Stimulated activated CD4-positive, alpha-beta T cell treated with anti-CD3 and anti-CD28 coated beads, Interleukin-1b, Interleukin-23, amount 100 ng/mL, for 24 hours (primary cell): Measurements from ENCODE around the gene CSF1R.

ENCODE experiments used
- DNase-seq, 4 experiments: peaks; one replicate each; pipeline ENCODE4 v3.0.0-alpha.2; 2020; ENCODE audit warnings: low read depth in 4 of 4, low spot score in 1 of 4

The CSF1R gene

DNA sequence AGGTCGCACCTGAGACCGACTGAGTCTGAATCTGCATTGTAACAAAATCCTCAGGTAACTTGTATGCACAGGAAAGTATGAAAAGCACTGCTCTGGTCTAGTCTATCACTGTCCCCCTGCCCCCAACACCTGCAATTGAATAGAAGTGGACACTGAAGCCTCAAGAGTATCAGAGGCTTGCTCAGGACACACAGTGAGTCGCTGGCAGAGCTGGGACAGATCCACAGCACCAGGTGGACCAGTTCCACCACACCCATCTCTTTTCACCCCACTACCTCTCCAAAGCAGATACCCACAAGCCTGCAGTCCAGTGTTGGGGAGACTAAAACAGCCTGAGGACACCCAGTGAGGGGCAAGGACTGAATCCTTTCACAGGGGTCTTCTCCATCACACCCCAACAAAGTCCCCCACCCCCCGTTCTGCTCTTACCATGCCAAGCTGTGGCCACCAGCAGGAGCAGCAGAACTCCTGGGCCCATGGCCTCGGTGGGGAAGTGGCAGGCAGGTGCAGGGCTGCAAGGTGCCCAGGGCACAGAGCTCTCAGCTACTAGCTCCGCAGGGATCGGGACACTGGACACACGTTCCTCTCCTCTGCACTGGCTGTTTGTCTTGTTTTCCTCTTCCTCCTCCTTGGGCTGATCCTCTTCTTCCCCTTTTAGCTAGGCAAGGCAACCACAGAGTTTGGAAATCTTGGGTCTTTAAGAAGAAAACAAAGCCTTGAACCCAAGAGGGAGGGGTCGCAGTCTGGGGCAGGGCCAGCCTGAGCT is at the start of gene CSF1R:
CSF1R (minus strand) TSS at position 605 of the 766 bp plus-strand sequence; CDS start at position 478, 127 bp downstream.
- no peak for DNase-seq

DNA sequence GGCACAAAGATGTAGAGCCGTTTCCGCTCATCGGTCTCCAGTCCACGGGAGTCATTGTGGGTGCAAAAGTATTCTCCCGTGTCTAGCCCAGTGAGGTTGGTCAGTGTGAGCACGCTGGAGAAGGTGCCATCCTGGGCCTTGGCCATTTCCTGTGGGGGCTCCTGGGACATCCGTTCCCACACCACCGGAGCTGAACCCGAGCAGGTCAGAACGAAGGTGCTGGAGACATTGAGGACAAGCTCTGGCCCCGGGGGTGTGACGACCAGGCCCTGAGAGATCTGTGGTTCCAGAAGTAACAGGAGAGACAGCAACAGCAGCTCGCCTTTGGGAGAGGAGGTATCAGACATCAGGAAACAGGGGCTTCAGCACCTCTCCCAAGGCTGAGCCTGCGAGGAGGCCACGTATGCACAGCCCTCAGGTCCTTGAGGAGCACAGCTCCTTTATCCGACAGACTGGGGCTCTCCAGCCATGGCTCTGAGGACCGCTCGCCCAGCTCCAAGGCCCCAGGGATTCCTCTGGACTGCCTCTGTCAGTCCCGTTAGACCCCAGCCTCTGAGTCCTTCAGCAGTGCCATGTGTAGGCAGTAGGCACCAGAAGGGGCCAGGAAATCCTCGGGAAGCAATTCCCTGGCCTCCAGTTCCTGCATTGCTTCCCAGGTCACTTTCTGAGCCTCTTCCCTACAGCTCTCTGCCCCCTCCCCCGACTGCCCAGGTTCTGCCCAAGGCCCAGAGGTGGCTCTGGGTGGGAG is 49.4 kb upstream of the CSF1R start:
- no peak for DNase-seq

DNA sequence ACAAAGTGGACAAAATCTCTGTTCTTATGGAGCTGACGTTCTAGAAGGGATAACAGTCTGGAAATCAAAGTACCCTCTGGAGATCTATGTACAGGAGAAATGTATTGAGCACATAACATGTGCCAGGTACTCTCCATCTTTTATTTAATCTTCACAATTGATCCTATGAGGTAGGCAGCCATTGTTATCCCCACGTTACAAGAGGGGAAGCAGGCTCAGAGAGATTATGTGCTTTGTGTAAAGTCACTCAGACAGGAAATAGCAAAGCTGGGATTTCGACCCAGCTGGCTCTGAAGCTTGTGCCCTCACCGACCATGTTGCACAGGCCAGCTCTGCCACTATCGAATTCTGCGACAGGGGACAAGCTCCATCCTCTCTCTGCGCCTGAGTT is 47.8 kb upstream of the CSF1R start:
- DNase-seq = no peak

DNA sequence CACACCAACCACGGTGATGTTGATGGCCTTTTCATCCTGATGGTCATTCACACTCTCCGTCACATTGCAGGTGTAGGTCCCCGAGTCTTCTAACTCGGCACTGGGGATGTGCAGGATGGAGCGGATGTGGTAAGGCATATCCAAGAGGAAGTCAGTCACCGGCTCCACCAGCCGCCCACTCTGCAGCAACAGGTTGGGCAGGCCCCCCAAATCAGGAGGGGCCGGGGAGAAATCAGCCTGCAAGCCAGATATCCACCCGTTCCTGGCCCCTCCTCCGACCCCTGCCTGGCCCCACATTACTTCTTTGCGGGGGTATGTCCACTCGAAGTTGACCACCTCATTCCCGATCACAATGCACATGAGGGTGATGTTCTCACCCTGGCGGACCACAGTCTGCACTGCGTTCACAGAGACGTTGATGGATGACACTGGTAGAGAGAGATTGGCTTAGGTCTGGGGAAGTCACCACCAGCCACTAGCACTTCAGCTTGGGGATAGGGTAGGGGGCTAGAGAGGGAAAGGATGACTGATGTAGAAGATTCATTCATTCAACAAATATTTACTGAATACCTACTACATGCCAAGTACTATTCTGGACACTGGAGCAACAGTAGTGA is 47.3 kb upstream of the CSF1R start:
- DNase-seq = no peak

DNA sequence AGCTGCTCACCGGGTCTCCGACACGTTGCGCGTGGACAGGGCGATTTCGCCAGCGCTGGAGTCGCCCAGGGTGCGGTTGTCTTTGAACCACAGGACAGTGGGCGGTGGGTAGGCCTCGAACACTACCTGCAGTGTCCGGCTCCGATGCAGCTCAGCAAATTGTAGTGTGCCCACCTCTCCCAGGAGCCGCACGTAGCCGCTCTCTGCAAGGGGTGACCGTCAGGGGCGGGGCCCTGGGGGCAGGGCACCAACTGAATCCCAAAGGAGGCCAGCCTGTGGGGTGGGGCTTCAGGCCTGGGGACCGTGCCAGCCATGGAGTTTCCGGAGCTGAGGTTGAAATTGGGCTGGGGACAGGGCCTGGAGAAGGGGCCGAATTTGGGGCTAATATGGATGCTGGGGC is 46.4 kb upstream of the CSF1R start:
- DNase-seq = no peak

DNA sequence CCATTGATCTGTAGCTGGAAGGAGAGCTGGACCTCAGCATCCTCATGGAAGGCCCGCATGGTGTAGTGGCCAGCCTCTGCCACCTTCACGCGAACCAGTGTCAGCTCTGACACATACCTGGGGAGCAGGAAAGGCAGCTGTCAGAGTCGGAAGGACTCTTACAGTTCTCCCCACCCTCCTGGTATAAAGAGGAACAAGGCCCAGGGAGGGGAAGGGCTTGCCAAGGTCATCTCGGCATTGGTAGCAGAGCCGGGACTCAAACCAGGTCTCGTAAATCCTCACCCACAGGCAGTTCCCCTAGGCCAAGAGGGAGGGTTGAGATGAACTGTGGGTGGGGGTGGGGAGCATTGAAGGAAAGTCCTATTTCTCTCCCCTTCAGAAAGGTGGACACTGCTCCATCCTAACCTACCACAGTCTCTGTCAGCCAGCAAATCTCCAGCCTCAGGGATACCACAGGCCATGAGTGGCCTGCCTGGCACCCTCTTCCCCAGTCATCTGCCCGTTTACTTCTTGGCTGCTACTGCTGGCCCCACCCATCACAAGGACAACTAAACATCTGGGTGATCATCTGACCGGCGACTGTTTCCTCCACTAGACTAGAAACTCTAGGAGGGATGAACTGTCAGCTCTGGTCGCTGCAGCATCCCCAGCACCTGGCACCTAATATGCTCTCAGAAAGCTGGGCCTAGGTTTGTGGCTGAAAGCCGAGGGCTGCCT is 45.8 kb upstream of the CSF1R start:
- no peak for DNase-seq

DNA sequence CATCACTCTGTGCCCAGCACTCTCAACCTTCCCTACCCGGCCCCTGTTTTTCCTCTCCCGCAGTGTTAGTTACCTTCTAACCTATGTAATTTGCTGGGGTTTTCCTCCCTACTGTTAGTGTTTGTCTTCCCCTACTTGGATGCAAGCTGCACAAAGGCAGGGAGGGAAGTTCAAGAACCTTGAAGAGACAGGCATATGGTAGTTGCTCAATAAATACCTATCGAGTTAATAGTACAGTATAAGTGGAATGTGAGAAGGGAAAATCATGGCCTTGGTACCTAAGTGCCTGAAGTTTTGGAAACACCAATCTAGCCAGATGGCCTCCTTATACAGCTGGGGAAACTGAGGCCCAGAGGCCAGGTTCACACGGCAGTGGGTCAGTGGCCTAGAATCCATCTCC is 45.1 kb upstream of the CSF1R start:
- DNase-seq = no peak

DNA sequence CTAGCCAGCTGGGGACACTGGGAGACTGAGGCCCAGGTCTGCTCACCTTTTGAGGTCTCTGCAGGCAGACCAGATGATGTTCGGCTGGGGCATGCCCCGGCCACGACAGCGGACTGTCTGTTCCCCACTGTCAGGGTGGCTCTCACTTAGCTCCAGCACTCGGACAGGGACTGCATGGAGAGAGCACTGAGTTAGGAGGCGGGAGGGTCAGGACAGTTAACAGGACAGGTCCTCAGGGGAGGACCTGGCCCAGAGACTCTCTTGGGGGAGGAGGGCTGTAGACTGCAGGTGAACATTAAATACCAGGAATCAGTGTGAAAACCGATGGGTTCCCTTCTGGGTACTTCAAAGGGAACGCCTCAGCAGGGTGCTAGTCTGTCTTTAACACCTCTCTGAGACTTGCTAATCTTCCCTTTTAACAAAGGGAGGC is 44.2 kb upstream of the CSF1R start:
- DNase-seq = no peak

DNA sequence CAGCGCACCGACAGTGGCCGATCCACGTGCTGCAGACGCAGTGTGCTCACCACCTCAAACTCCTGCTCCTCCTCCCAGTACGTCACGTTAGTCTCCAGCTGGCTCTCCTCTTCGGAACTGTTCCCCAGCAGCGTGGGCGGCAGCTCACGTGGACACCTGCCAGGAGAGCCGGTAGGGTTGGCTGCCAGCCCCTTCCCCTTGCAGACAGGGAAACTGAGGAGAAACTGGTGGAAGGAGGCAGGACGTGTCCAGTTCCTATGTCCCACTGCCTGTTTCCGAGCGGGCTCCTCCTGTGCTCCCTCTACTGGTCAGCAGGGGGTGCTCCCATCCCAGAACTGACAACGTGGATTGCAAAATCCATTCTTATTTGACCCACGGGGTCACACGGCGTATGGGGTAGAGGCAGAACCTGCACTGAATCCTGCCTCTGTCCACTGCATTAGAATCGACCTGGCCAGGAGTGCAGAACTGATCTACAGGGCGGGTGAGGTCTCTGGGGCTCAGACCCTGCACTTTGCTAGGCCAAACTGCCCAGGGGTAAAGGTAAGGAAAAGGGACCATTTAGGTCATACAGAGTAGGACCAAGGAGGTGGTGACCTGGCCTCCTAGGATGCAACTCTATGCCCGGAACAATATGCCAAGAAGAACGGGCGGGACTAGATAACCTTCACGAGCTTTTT is 43.6 kb upstream of the CSF1R start:
- peak in 3 of 4 experiments; percentile 12 to 42 (median 23) for DNase-seq

DNA sequence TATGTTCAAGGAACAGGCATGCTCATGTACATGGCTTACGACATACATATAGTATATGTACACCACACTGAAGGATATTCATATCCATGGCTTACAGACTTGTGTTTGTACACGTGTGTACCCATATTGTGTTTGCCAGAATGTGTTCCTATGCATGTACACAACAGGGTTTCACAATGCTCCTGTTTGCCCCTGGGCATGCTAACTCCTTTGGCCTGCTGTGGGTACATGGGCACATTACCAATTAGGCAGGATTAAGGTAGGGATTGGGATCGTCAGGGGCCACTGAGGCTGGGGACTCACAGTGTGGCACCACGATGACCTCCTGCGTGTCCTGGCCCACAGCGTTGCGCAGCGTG is 43.1 kb upstream of the CSF1R start:
- no peak for DNase-seq

DNA sequence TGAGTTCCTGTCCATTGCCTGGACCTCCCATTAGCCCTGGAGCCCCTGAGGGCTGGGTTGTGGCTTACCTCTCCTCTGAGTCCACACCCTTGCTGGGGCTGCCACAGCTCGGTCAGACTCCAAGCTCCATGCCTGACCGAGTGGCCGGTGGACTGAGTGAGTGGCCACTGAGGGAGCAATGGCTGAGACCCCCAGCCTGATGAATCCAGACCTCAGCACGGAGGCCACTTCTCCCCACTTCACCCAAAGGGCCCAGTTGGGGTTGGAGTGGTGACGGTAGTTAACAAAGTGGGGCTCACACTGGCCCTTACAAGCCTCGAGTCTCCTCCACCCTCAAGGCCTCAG is 40.5 kb upstream of the CSF1R start:
- DNase-seq = no peak

DNA sequence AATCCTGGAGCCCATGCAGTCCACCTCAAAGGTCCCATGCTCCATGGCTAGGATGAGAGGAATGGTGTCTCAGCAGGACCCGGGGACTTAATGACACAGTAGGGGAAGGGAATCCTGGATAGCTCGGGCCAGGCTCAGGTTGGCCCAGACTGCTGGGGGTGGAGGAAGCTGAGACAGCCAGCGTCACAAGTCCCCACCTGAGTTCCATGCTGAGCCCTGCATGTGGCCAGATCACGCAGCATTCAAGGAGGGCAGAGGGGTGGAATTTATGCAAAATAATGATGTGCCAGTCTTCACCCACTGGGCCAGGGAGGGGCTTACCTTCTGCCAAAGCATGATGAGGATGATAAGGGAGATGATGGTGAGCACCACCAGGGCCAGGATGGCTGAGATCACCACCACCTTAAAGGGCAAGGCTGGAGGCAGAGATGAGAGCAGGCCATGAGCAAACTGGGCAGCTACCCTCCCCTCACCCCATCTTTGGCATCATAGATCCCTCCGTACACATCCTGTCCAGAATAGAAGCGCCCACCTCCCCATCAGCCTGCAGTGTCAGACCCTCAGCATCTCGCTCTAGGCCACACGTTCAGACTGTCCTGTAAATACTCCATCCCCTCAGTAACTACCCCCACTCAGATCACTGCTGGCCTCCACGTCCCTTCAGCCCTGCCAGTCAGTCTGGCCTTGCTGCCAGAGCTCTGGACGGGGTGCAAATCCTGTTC is 40.0 kb upstream of the CSF1R start:
- no peak for DNase-seq

DNA sequence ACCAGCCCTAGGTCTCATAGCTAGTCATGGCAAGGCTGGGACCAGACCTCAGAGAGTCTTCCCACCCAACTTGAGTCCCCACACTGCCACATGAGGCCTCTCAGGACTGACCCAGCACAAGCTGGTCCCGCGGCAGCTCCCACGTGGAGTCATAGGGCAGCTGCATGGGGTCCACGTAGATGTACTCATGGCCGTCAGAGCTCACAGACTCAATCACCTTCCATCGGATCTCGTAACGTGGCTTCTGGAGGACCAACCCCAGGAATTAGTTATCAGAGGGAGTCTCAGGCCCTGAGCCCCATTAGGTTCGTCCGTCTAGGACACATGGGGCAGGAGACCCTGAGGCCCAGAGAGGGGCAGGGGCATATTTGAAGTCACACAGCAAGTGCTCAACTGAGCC is 39.0 kb upstream of the CSF1R start:
- no peak for DNase-seq

DNA sequence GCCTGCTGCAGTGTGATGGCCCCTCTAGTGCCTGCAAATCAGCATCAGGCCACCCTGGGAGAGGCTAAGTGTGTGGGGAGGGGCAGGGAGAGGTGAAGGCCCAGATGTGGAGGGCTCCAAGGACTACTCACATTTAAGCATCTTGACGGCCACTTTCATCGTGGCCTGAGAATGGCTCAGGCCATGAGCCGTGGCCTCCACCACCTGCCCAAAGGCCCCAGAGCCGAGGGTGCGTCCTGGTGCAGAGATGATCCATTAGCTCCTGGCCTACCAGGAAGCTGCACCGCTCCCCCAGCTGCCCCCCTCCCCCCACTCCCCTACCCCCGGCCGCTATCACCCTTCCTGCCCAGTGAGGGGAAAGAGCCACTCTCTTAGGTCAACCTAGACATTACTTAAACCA is 38.2 kb upstream of the CSF1R start:
- no peak for DNase-seq

DNA sequence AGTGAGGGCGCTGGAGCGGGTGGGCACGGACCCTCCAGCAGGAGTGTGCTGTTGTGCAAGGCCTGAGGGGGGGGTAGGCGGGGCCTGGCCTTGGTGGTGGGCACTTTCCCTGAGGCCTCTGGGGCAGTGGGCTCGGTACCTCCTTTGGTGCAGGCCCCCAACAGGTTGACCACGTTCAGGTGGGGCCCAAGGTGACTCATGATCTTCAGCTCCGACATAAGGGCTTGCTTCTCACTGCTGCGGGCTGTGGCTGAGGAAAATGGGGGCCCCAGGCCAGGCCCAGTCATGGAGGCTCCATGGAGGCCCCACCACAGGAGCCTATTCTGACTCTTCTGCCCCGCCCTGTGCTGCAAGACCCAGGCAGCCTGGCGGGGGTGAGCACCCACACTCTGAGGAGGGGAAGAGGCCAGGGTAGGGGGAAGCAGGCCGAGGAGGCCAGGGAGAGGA is 37.8 kb upstream of the CSF1R start:
- DNase-seq = no peak

DNA sequence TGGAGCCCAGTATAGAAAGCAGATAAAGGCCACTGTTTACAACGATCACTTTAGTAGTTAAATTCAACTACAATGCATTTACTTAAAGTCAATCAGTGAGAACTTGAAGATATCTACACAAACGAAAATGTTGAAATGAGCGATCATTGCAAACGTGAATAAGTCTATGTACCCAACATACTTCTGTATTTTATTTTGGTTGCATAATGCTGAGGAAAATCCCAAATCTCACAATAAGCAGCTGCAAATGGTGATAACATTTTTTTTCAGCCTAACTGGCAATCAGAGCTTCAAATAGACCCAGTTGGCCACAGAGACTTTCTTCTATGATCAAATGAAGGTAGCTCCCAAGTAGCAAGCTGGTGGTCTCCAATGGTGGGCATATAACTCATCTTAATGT is 37.2 kb upstream of the CSF1R start:
- DNase-seq = no peak

DNA sequence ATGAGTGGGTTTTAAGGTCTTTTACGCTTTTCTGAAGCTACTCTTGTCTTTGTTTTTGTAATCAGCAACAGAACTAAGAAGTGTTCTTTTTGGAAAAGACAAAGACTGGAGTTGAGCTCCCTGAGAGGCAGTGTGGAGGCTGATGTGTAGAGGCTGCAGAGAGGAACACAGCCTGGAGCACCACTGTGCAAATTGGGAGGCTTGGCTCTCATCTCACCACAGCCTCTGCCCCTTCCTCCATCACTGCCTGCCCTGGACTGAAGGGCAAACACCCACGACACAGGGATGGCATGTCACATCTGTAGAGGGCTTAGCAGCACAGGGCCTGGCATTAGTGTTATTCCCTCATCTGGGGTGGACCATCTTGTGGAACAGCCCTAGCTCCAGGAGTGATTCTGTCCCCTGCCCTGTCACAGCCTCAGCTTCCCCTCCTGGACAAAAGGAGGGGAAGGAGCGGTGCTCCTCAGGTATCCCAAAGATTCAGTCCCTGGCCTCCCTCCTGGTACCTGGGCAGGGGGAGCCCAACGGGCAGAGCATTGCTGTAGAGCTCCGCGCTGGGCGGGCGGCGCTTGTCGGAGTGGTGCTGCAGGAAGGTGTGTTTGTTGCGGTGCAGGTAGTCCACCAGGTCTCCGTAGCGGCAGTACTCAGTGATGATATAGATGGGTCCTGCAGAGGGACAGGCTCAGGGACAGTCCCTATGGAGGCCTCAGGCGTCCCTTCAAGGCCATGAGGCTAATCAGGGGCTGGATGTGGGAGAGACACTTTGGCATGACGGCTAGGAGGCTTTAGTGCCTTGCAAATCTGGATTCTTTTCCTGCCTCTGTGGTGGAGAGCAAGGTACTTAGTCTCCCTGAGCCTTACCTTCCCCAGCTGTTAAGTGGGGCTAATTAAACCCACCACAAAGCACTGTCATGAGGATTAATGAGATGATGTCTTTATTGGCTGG is 36.5 kb upstream of the CSF1R start:
- no peak for DNase-seq

DNA sequence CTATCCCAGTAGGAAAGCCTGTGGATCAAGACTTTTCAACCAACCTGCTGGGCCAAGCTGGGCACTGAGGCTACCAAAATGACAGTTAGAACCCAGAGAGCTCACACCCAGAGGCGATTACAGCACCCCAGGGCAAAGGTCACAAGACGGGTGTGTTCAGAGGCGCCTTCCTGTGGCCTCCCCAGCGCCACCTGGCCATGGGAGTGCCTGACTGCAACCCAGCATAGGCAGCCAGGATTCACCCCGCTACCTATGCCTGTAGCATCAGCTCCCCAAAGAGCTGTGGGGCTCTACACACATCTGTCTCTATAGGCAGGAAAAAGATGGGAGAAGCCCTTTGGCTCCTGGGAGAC is 35.8 kb upstream of the CSF1R start:
- DNase-seq = no peak

DNA sequence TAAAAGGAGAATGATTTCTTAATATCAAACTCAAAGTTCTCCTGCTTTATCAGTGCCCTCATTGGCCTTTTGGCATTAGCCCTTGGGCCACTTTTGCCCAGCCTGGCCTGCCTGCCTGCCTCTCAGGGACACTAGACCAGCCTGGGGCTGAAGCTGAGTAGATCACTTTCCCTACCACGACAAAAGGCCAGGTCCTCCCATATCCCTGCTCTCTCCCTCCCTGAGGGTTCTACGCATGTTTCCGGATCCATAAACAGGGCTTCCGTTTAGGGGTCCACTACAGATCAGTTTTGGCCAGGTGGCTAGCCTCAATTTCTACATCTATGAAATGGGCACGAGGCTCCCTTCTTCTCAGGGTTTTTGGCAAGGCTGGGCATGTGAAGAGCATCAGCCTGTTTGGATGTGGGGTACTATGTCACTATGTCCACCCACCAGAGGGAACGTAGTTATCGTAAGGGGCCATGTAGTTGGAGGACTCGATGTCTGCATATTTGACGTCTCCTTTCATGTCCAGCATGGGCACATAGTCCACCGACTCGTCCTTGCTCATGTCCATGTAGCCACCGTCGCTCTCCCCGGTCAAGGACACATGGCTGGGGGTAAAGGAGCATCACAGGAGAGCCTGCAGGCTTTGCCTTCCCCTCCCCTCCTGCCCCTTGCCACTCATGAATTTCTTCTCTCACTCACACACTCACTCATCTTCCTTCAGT is 35.2 kb upstream of the CSF1R start:
- no peak for DNase-seq
